ENCODE measurements around the gene MYCL. TPM values are rescaled to one million over a fixed set of nuclear protein-coding genes. Genes with fewer than 3 reads are reported as not detected.

The MYCL gene
- total RNA-seq, 1 experiment from 2014 or later = 31.0 TPM

- no peak for TF ChIP-seq AR (CRISPR knock-in tag; IDR thresholded peaks at IDR 0.05)
These were observed 55.8 kb downstream of the MYCL start (continued) for GRCh38 chr1:39845569-39846566.

Other genes with a start within 250 kb of the MYCL start
- not detected in 3 replicates for gene NT5C1A, start 229.8 kb downstream of the MYCL start, total RNA-seq (2021)
- 0.50 to 0.80 TPM (median 0.60 TPM) in 3 replicates for gene HPCAL4, start 210.5 kb downstream of the MYCL start, total RNA-seq (2021)
- gene PPIE, start 163.0 kb downstream of the MYCL start, total RNA-seq (2021) = 42.5 to 50.7 TPM (median 48.9 TPM) in 3 replicates
- 1.7 to 2.4 TPM (median 2.3 TPM) in 3 replicates for gene OXCT2, start 130.6 kb downstream of the MYCL start, total RNA-seq (2021)
- 0.74 to 0.92 TPM (median 0.82 TPM) in 3 replicates for gene BMP8B, start 113.1 kb downstream of the MYCL start, total RNA-seq (2021)
- gene TRIT1, start 18.4 kb downstream of the MYCL start, total RNA-seq (2021) = 26.3 to 31.4 TPM (median 27.3 TPM) in 3 replicates
- 11.5 to 14.0 TPM (median 12.9 TPM) in 3 replicates for gene MFSD2A, start 53.2 kb upstream of the MYCL start, total RNA-seq (2021)
- gene CAP1, start 138.8 kb upstream of the MYCL start, total RNA-seq (2021) = 258 to 304 TPM (median 277 TPM) in 3 replicates
- 107 to 117 TPM (median 111 TPM) in 3 replicates for gene PPT1, start 195.3 kb upstream of the MYCL start, total RNA-seq (2021)